Activated naive CD8-positive, alpha-beta T cell treated with anti-CD3 and anti-CD28 coated beads, Interleukin-2, amount 10 ng/mL, durations not matched to agents 7 days and 5 days (primary cell): Measurements from ENCODE around the gene CTXND1. TPM values are rescaled to one million over a fixed set of nuclear protein-coding genes. Genes with fewer than 3 reads are reported as not detected.

Experiments used
- ATAC-seq: fragments of 150-1000 bp; cut with Tn5 transposase; one replicate; pipeline ENCODE4 v1.10.0; 2021; ENCODE audit warnings: low read depth, moderate library complexity
- POLR2A ChIA-PET: fragments of 350-600 bp; sonication (Branson Sonifier 250); formaldehyde crosslinking; loops from one replicate; lab custom pipeline; 2021; ENCODE audit warnings: antibody characterized with exemption; lab: Charles Lee
- DNase-seq: peaks from one replicate; pipeline ENCODE4 v3.0.0; 2021
- H3K27ac Mint-ChIP-seq: one replicate; pipeline ENCODE4 v1.8.0; 2022; ENCODE audit warnings: mild to moderate bottlenecking, mixed read lengths
- H3K27me3 Mint-ChIP-seq: one replicate; pipeline ENCODE4 v1.8.0; 2022; ENCODE audit warnings: mild to moderate bottlenecking, moderate library complexity, mixed read lengths
- H3K36me3 Mint-ChIP-seq: one replicate; pipeline ENCODE4 v1.8.0; 2021; ENCODE audit warnings: mild to moderate bottlenecking, mixed read lengths
- H3K4me1 Mint-ChIP-seq: one replicate; pipeline ENCODE4 v1.8.0; 2021; ENCODE audit warnings: mixed read lengths
- H3K4me3 Mint-ChIP-seq: one replicate; pipeline ENCODE4 v1.8.0; 2022; ENCODE audit warnings: mild to moderate bottlenecking, moderate library complexity, mixed read lengths
- H3K9me3 Mint-ChIP-seq: one replicate; pipeline ENCODE4 v1.8.0; 2021; ENCODE audit warnings: mixed read lengths
- total RNA-seq, 2 experiments: library from RNA; stranded (reverse); gene quantifications; one replicate each; pipeline ENCODE4 v1.2.3, GENCODE V29; 2021

The CTXND1 gene
- total RNA-seq, 2 experiments from 2014 or later = not detected

- peaks cover 5% of the 10 kb centered on the region for H3K4me1 Mint-ChIP-seq
- H3K36me3 Mint-ChIP-seq = no peaks in the 10 kb centered on the region
- H3K4me3 Mint-ChIP-seq = no peak overlapping the region
- ATAC-seq (no peak), DNase-seq (no peak)
- no peaks in the 10 kb centered on the region for H3K9me3 Mint-ChIP-seq
- peaks cover 51% of the 10 kb centered on the region for H3K27me3 Mint-ChIP-seq
- POLR2A ChIA-PET = no interaction called here
- no peak overlapping the region for H3K27ac Mint-ChIP-seq
Measured at GRCh38 chr15:80246425-80246894, 5.6 kb downstream of the CTXND1 start.

GRCh38 chr15:80242802-80243201 lies 9.2 kb downstream of the CTXND1 start:
- DNase-seq = no peak
- Mint-ChIP-seq H3K9me3 (no peaks in the 10 kb centered on the region), H3K4me1 (peaks cover 5% of the 10 kb centered on the region), H3K36me3 (no peaks in the 10 kb centered on the region), H3K4me3 (no peak overlapping the region), H3K27ac (no peak overlapping the region), H3K27me3 (peaks cover 34% of the 10 kb centered on the region)
- POLR2A ChIA-PET = no interaction called here
- no peak for ATAC-seq

GRCh38 chr15:80242132-80242769 lies 9.8 kb downstream of the CTXND1 start:
- H3K27ac Mint-ChIP-seq = no peak overlapping the region
- peak; percentile 37 for DNase-seq
- H3K36me3 Mint-ChIP-seq = no peaks in the 10 kb centered on the region
- H3K4me3 Mint-ChIP-seq = no peak overlapping the region
- no peak for ATAC-seq
- H3K4me1 Mint-ChIP-seq = peaks cover 5% of the 10 kb centered on the region
- POLR2A ChIA-PET = no interaction called here
- no peaks in the 10 kb centered on the region for H3K9me3 Mint-ChIP-seq
- H3K27me3 Mint-ChIP-seq = peaks cover 34% of the 10 kb centered on the region

- POLR2A ChIA-PET = no interaction called here
- H3K9me3 Mint-ChIP-seq = no peaks in the 10 kb centered on the region
- H3K4me1 Mint-ChIP-seq = peaks cover 5% of the 10 kb centered on the region
- DNase-seq (no peak), ATAC-seq (no peak)
- no peaks in the 10 kb centered on the region for H3K36me3 Mint-ChIP-seq
- no peak overlapping the region for H3K4me3 Mint-ChIP-seq
- H3K27me3 Mint-ChIP-seq = peaks cover 31% of the 10 kb centered on the region
- no peak overlapping the region for H3K27ac Mint-ChIP-seq
Measured at GRCh38 chr15:80241508-80241907, 10.5 kb downstream of the CTXND1 start.

- ATAC-seq (no peak), DNase-seq (no peak)
Measured at GRCh38 chr15:80240276-80240675, 11.7 kb downstream of the CTXND1 start.

GRCh38 chr15:80234883-80235282 lies 17.1 kb downstream of the CTXND1 start:
- POLR2A ChIA-PET = no interaction called here
- H3K27me3 Mint-ChIP-seq = peaks cover 15% of the 10 kb centered on the region
- H3K4me3 Mint-ChIP-seq = no peak overlapping the region
- H3K9me3 Mint-ChIP-seq = no peaks in the 10 kb centered on the region
- H3K27ac Mint-ChIP-seq = no peak overlapping the region
- H3K4me1 Mint-ChIP-seq = no peaks in the 10 kb centered on the region
- peak; percentile 48 for DNase-seq
- no peaks in the 10 kb centered on the region for H3K36me3 Mint-ChIP-seq
- ATAC-seq = no peak

More at GRCh38 chr15:80240276-80240675, 11.7 kb downstream of the CTXND1 start:
- Mint-ChIP-seq H3K4me1 (peaks cover 5% of the 10 kb centered on the region), H3K4me3 (no peak overlapping the region), H3K36me3 (no peaks in the 10 kb centered on the region), H3K9me3 (no peaks in the 10 kb centered on the region), H3K27ac (no peak overlapping the region), H3K27me3 (peaks cover 24% of the 10 kb centered on the region)
- POLR2A ChIA-PET = no interaction called here

- H3K36me3 Mint-ChIP-seq = no peaks in the 10 kb centered on the region
- POLR2A ChIA-PET = no interaction called here
- H3K4me3 Mint-ChIP-seq = no peak overlapping the region
- H3K27me3 Mint-ChIP-seq = peaks cover 16% of the 10 kb centered on the region
- ATAC-seq (no peak), DNase-seq (no peak)
- H3K4me1 Mint-ChIP-seq = no peaks in the 10 kb centered on the region
- H3K9me3 Mint-ChIP-seq = no peaks in the 10 kb centered on the region
- no peak overlapping the region for H3K27ac Mint-ChIP-seq
Measured at GRCh38 chr15:80233581-80233980, 18.4 kb downstream of the CTXND1 start.

- H3K9me3 Mint-ChIP-seq = no peaks in the 10 kb centered on the region
Measured at GRCh38 chr15:80231371-80231770, 20.6 kb downstream of the CTXND1 start.

GRCh38 chr15:80228959-80229610 lies 22.9 kb downstream of the CTXND1 start:
- no peak for DNase-seq
- ATAC-seq = no peak
- POLR2A ChIA-PET = no interaction called here
- Mint-ChIP-seq H3K27ac (no peak overlapping the region), H3K9me3 (no peaks in the 10 kb centered on the region), H3K4me1 (no peaks in the 10 kb centered on the region), H3K36me3 (no peaks in the 10 kb centered on the region), H3K4me3 (no peak overlapping the region), H3K27me3 (peaks cover 35% of the 10 kb centered on the region)

More at GRCh38 chr15:80231371-80231770, 20.6 kb downstream of the CTXND1 start:
- Mint-ChIP-seq H3K36me3 (no peaks in the 10 kb centered on the region), H3K4me3 (no peak overlapping the region), H3K4me1 (no peaks in the 10 kb centered on the region), H3K27ac (no peak overlapping the region), H3K27me3 (peaks cover 27% of the 10 kb centered on the region)
- POLR2A ChIA-PET = no interaction called here
- DNase-seq (no peak), ATAC-seq (no peak)

- DNase-seq (no peak), ATAC-seq (no peak)
- Mint-ChIP-seq H3K9me3 (no peaks in the 10 kb centered on the region), H3K4me3 (no peak overlapping the region), H3K4me1 (no peaks in the 10 kb centered on the region), H3K36me3 (no peaks in the 10 kb centered on the region), H3K27ac (no peak overlapping the region), H3K27me3 (peaks cover 29% of the 10 kb centered on the region)
- POLR2A ChIA-PET = no interaction called here
Measured at GRCh38 chr15:80219955-80220354, 32.1 kb downstream of the CTXND1 start.

GRCh38 chr15:80217327-80217900 lies 34.6 kb downstream of the CTXND1 start:
- Mint-ChIP-seq H3K27me3 (peaks cover 23% of the 10 kb centered on the region), H3K27ac (no peak overlapping the region)
- no peak for ATAC-seq

GRCh38 chr15:80216911-80217310 lies 35.1 kb downstream of the CTXND1 start:
- Mint-ChIP-seq H3K9me3 (no peaks in the 10 kb centered on the region), H3K27ac (no peak overlapping the region), H3K27me3 (peaks cover 23% of the 10 kb centered on the region), H3K36me3 (no peaks in the 10 kb centered on the region), H3K4me3 (no peak overlapping the region), H3K4me1 (no peaks in the 10 kb centered on the region)
- DNase-seq (no peak), ATAC-seq (no peak)
- POLR2A ChIA-PET = no interaction called here

More at GRCh38 chr15:80217327-80217900, 34.6 kb downstream of the CTXND1 start:
- H3K4me1 Mint-ChIP-seq = no peaks in the 10 kb centered on the region
- no peak for DNase-seq
- no peaks in the 10 kb centered on the region for H3K9me3 Mint-ChIP-seq
- POLR2A ChIA-PET = no interaction called here
- H3K4me3 Mint-ChIP-seq = no peak overlapping the region
- H3K36me3 Mint-ChIP-seq = no peaks in the 10 kb centered on the region

- Mint-ChIP-seq H3K27ac (no peak overlapping the region), H3K4me3 (no peak overlapping the region), H3K27me3 (peaks cover 26% of the 10 kb centered on the region), H3K4me1 (no peaks in the 10 kb centered on the region), H3K9me3 (no peaks in the 10 kb centered on the region), H3K36me3 (no peaks in the 10 kb centered on the region)
- POLR2A ChIA-PET = no interaction called here
- no peak for ATAC-seq
- DNase-seq = no peak
Measured at GRCh38 chr15:80216141-80216540, 35.9 kb downstream of the CTXND1 start.

GRCh38 chr15:80214910-80215309 lies 37.1 kb downstream of the CTXND1 start:
- Mint-ChIP-seq H3K27me3 (peaks cover 18% of the 10 kb centered on the region), H3K9me3 (no peaks in the 10 kb centered on the region), H3K4me1 (no peaks in the 10 kb centered on the region), H3K4me3 (no peak overlapping the region), H3K36me3 (no peaks in the 10 kb centered on the region), H3K27ac (no peak overlapping the region)
- ATAC-seq (no peak), DNase-seq (no peak)
- POLR2A ChIA-PET = no interaction called here
